Gastroesophageal sphincter (tissue), 3 donors: Measurements from ENCODE around the gene GNB5.

Experiments
- POLR2A ChIP-seq, 2 donors: fragments of 450-650 bp; IDR thresholded peaks; one replicate each; pipeline ENCODE4 v1.6.1; 2017; ENCODE audit warnings: antibody characterized with exemption in 2 of 2, mild to moderate bottlenecking in 2 of 2, moderate library complexity in 1 of 2
- TF ChIP-seq, protein P1 (sequence below), 4 experiments: fragments of 200-600 bp in 2 of 4; fragments of 450-650 bp in 2 of 4; sonication (generic) in 1 of 4; IDR thresholded peaks; one replicate each; pipeline ENCODE4 v1.5.1; 2017 to 2019; ENCODE audit warnings: antibody characterized with exemption in 4 of 4, mild to moderate bottlenecking in 2 of 4, moderate library complexity in 2 of 4

DNA sequence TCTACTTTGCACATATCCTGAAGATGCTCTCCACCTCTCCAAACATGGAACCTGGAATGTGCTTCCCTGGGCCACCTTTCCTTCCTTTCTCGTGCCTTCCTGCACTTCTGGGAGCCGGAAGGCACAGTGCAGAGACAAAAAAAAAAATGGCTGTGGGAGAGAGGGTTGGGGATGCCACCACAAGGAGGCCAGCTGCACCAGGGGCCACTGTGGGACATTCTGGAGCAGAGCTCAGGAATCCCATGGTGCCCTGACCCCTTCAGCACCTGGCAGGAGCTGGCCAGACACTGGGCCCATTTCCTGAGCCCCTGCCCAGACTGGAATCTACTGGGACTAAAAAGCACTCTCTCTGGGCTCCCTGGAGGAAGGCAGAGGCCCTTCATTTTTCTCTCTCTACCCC lies 70.7 kb downstream of the GNB5 start:
- TF ChIP-seq, protein P1, sequence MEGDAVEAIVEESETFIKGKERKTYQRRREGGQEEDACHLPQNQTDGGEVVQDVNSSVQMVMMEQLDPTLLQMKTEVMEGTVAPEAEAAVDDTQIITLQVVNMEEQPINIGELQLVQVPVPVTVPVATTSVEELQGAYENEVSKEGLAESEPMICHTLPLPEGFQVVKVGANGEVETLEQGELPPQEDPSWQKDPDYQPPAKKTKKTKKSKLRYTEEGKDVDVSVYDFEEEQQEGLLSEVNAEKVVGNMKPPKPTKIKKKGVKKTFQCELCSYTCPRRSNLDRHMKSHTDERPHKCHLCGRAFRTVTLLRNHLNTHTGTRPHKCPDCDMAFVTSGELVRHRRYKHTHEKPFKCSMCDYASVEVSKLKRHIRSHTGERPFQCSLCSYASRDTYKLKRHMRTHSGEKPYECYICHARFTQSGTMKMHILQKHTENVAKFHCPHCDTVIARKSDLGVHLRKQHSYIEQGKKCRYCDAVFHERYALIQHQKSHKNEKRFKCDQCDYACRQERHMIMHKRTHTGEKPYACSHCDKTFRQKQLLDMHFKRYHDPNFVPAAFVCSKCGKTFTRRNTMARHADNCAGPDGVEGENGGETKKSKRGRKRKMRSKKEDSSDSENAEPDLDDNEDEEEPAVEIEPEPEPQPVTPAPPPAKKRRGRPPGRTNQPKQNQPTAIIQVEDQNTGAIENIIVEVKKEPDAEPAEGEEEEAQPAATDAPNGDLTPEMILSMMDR (IDR thresholded peaks at IDR 0.05): no peak
- TF ChIP-seq POLR2A (IDR thresholded peaks at IDR 0.05): no peak
